Esophagus squamous epithelium (tissue), 5 donors: ENCODE results near the gene REEP1. TPM values are rescaled to one million over a fixed set of nuclear protein-coding genes. Genes with fewer than 3 reads are reported as not detected.

ENCODE experiments used
- DNase-seq: peaks from one replicate; lab custom pipeline; 2025; lab: John Stamatoyannopoulos, UW
- H3K27ac ChIP-seq, 4 donors: fragments of 200-600 bp; sonication (generic); one replicate each; pipeline ENCODE4 v1.5.1; 2016 to 2019; ENCODE audit warnings: mild to moderate bottlenecking in 1 of 4
- H3K27me3 ChIP-seq, 4 donors: fragments of 200-600 bp; sonication (generic); 1 replicate in 3 of 4; 2 replicates in 1 of 4; pipeline versions ENCODE4 v1.5.1 to v1.6.0; 2017 to 2021; ENCODE audit warnings: antibody characterized with exemption in 1 of 4
- H3K36me3 ChIP-seq, 3 donors: fragments of 200-600 bp; sonication (generic); one replicate each; pipeline ENCODE4 v1.5.1; 2016 to 2019
- H3K4me1 ChIP-seq, 3 donors: fragments of 200-600 bp; sonication (generic); one replicate each; pipeline ENCODE4 v1.5.1; 2017 to 2019
- H3K4me3 ChIP-seq, 4 donors: fragments of 200-600 bp; sonication (generic); 1 replicate in 3 of 4; 2 replicates in 1 of 4; pipeline ENCODE4 v1.5.1; 2016 to 2019; ENCODE audit warnings: mild to moderate bottlenecking in 2 of 4, moderate library complexity in 1 of 4
- H3K9me3 ChIP-seq, 3 donors: fragments of 200-600 bp; sonication (generic); one replicate each; pipeline ENCODE4 v1.5.1; 2016 to 2019
- CTCF ChIP-seq, 6 experiments: fragments of 450-650 bp in 4 of 6; fragments of 200-600 bp in 2 of 6; sonication (generic) in 2 of 6; IDR thresholded peaks; one replicate each; pipeline ENCODE4 v1.5.1; 2016 to 2019; ENCODE audit warnings: antibody characterized with exemption in 6 of 6, mild to moderate bottlenecking in 4 of 6, moderate library complexity in 4 of 6
- POLR2A ChIP-seq, 4 donors: fragments of 450-650 bp; IDR thresholded peaks; one replicate each; pipeline ENCODE4 v1.6.1; 2017; ENCODE audit warnings: antibody characterized with exemption in 4 of 4, mild to moderate bottlenecking in 4 of 4, moderate library complexity in 3 of 4
- whole genome bisulfite sequencing, 2 donors: methylation state at CpG; one replicate each; pipeline ENCODE4 v1.1.5; 2018; 5-methylcytosine and 5-hydroxymethylcytosine counted together
- intact Hi-C: fragments of 100-400 bp; cut with DNase I; formaldehyde crosslinking; loops from one replicate; pipeline ENCODE4 v1.15.0; 2022
- total RNA-seq, 4 donors: library from RNA; depleted of rRNA; stranded (reverse); fragments of >200 nt; gene quantifications; one replicate each; pipeline ENCODE4 v1.1.0, GENCODE V29; 2016
- donor health status: DM: yes; HTN: yes; CAD: no.

The REEP1 gene
- total RNA-seq, 4 donors from 2014 or later: 0.83 to 10.3 (median 2.0) TPM

- 19 to 31% methylated on average over 3 to 5 of the region's 5 CpGs for WGBS, 2 donors
- H3K36me3 ChIP-seq: no peaks in the 10 kb centered on the region
- no peak overlapping the region for H3K4me3 ChIP-seq
- H3K9me3 ChIP-seq: no peaks in the 10 kb centered on the region
- TF ChIP-seq CTCF (IDR thresholded peaks at IDR 0.05) (peak; percentile 75 to 94 (median 90)), POLR2A (IDR thresholded peaks at IDR 0.05) (no peak)
- no peak for DNase-seq
- peaks cover 8 to 57% (median 36%) of the 10 kb centered on the region in 3 donors for H3K4me1 ChIP-seq
- peak overlapping the region in 3 of 4 donors; percentile 7 to 62 (median 25) for H3K27ac ChIP-seq
- intact Hi-C loops: loop anchor here (5.0 kb wide), 1 partner anchor 146 kb away; no protein-coding TSS in a partner anchor
- H3K27me3 ChIP-seq: no peaks in the 10 kb centered on the region
Observed at GRCh38 chr2:86221066-86221684, 116.3 kb downstream of the REEP1 start.

GRCh38 chr2:86219896-86220295, 117.5 kb downstream of the REEP1 start:
- no peaks in the 10 kb centered on the region for H3K27me3 ChIP-seq
- no peak overlapping the region for H3K4me3 ChIP-seq
- no peak for DNase-seq
- H3K27ac ChIP-seq: no peak overlapping the region
- intact Hi-C loops: loop anchor here (5.0 kb wide), 1 partner anchor 147 kb away; no protein-coding TSS in a partner anchor
- no peaks in the 10 kb centered on the region for H3K36me3 ChIP-seq
- TF ChIP-seq CTCF (IDR thresholded peaks at IDR 0.05): no peak
- TF ChIP-seq POLR2A (IDR thresholded peaks at IDR 0.05): no peak
- no peaks in the 10 kb centered on the region for H3K9me3 ChIP-seq
- H3K4me1 ChIP-seq: peaks cover 8 to 45% (median 28%) of the 10 kb centered on the region in 3 donors
- WGBS, 2 donors: 92 to 93% methylated on average over 4 of the region's 5 CpGs

- WGBS, 2 donors: 84 to 91% methylated on average over 3 to 4 of the region's 4 CpGs
- H3K36me3 ChIP-seq: peaks cover 0 to 14% (median 0%) of the 10 kb centered on the region in 3 donors
- peaks cover 6 to 40% (median 14%) of the 10 kb centered on the region in 3 donors for H3K4me1 ChIP-seq
- no peaks in the 10 kb centered on the region for H3K9me3 ChIP-seq
- no peaks in the 10 kb centered on the region for H3K27me3 ChIP-seq
- no peak overlapping the region for H3K4me3 ChIP-seq
- no peak for DNase-seq
- intact Hi-C loops: no loop called here
- TF ChIP-seq POLR2A (IDR thresholded peaks at IDR 0.05) (no peak), CTCF (IDR thresholded peaks at IDR 0.05) (no peak)
- no peak overlapping the region for H3K27ac ChIP-seq
Observed at GRCh38 chr2:86218124-86218523, 119.3 kb downstream of the REEP1 start.

- no peak overlapping the region for H3K4me3 ChIP-seq
- no peak overlapping the region for H3K27ac ChIP-seq
- no peak for DNase-seq
- H3K27me3 ChIP-seq: no peaks in the 10 kb centered on the region
- intact Hi-C loops: no loop called here
- WGBS, 2 donors: 63 to 64% methylated on average over 9 to 13 of the region's 13 CpGs
- peaks cover 0 to 31% (median 1%) of the 10 kb centered on the region in 3 donors for H3K4me1 ChIP-seq
- no peak for TF ChIP-seq POLR2A (IDR thresholded peaks at IDR 0.05)
- TF ChIP-seq CTCF (IDR thresholded peaks at IDR 0.05): no peak
- peaks cover 0 to 27% (median 0%) of the 10 kb centered on the region in 3 donors for H3K36me3 ChIP-seq
- H3K9me3 ChIP-seq: no peaks in the 10 kb centered on the region
Observed at GRCh38 chr2:86216575-86217555, 120.6 kb downstream of the REEP1 start.
